ENCODE data around the gene TTC21B.

The TTC21B gene

GRCh38 chr2:165920748-165921147 is 32.8 kb downstream of the TTC21B start:
- DNase-seq = no peak

GRCh38 chr2:165913636-165914035 is 39.9 kb downstream of the TTC21B start:
- DNase-seq = no peak

- no peak for DNase-seq
These were observed 41.6 kb downstream of the TTC21B start for GRCh38 chr2:165911981-165912380.

GRCh38 chr2:165911231-165911630 is 42.3 kb downstream of the TTC21B start:
- no peak for DNase-seq

- DNase-seq = no peak
These were observed 44.1 kb downstream of the TTC21B start for GRCh38 chr2:165909466-165909865.

- DNase-seq = no peak
These were observed 47.7 kb downstream of the TTC21B start for GRCh38 chr2:165905854-165906253.

- no peak for DNase-seq
These were observed 48.3 kb downstream of the TTC21B start for GRCh38 chr2:165905269-165905668.

- DNase-seq = no peak
These were observed 49.1 kb downstream of the TTC21B start for GRCh38 chr2:165904432-165904831.

GRCh38 chr2:165903406-165903805 is 50.2 kb downstream of the TTC21B start:
- DNase-seq = no peak

- no peak for DNase-seq
These were observed 50.6 kb downstream of the TTC21B start for GRCh38 chr2:165902934-165903333.

GRCh38 chr2:165901620-165902298 is 51.8 kb downstream of the TTC21B start:
- DNase-seq = no peak

- no peak for DNase-seq
These were observed 54.3 kb downstream of the TTC21B start for GRCh38 chr2:165899311-165899710.

- DNase-seq = no peak
These were observed 55.2 kb downstream of the TTC21B start for GRCh38 chr2:165898381-165898780.

- no peak for DNase-seq
These were observed 55.9 kb downstream of the TTC21B start for GRCh38 chr2:165897726-165898125.

GRCh38 chr2:165897074-165897473 is 56.5 kb downstream of the TTC21B start:
- DNase-seq = no peak

- DNase-seq = no peak
These were observed 57.6 kb downstream of the TTC21B start for GRCh38 chr2:165895974-165896373.

- no peak for DNase-seq
These were observed 60.0 kb downstream of the TTC21B start for GRCh38 chr2:165893556-165893955.

- no peak for DNase-seq
These were observed 61.0 kb downstream of the TTC21B start for GRCh38 chr2:165892526-165892925.

GRCh38 chr2:165891943-165892342 is 61.6 kb downstream of the TTC21B start:
- DNase-seq = no peak

GRCh38 chr2:165891345-165891744 is 62.2 kb downstream of the TTC21B start:
- no peak for DNase-seq

- no peak for DNase-seq
These were observed 63.8 kb downstream of the TTC21B start for GRCh38 chr2:165889798-165890197.

GRCh38 chr2:165889158-165889557 is 64.4 kb downstream of the TTC21B start:
- DNase-seq = no peak

GRCh38 chr2:165888171-165888570 is 65.4 kb downstream of the TTC21B start:
- DNase-seq = no peak

GRCh38 chr2:165886487-165887146 is 67.0 kb downstream of the TTC21B start:
- no peak for DNase-seq

Measured in NK-92 treated with Interleukin-12 subunit alpha and Interleukin-12 subunit beta, amount 100 ng/mL, for 24 hours (cell line).